Measurements from ENCODE around the gene TAPBPL.
"Not testable (repeated sequence)": the region's sequence is repeated elsewhere in the genome, so short reads cannot be mapped to it uniquely, and the experiment has no call there.

The TAPBPL gene

GRCh38 chr12:6464531-6464930, 12.7 kb downstream of the TAPBPL start:
- H3K36me3 ChIP-seq (ENCODE audit: insufficient read depth, low read length), result peaks cover 11% of the 10 kb centered on the region
- no peak overlapping the region for H3K9ac ChIP-seq (ENCODE audit: low read depth, low read length)
- no peaks in the 10 kb centered on the region for H3K9me3 ChIP-seq (ENCODE audit: control insufficient read depth, insufficient read depth, low read length)
- peaks cover 7% of the 10 kb centered on the region; the same call in 1 of the 2 replicates for H3K4me1 ChIP-seq (ENCODE audit: insufficient read depth, low read length)

- Histone ChIP-seq H3K36me3 (ENCODE audit: insufficient read depth, low read length) (peaks cover 11% of the 10 kb centered on the region), H3K4me1 (ENCODE audit: insufficient read depth, low read length) (peaks cover 10% of the 10 kb centered on the region; the same call in 1 of the 2 replicates), H3K9me3 (ENCODE audit: control insufficient read depth, insufficient read depth, low read length) (no peaks in the 10 kb centered on the region), H3K9ac (ENCODE audit: low read depth, low read length) (no peak overlapping the region)
These were observed 13.8 kb downstream of the TAPBPL start for GRCh38 chr12:6465467-6466183.

GRCh38 chr12:6466184-6466573, 14.3 kb downstream of the TAPBPL start:
- Histone ChIP-seq H3K9ac (ENCODE audit: low read depth, low read length) (no peak overlapping the region), H3K36me3 (ENCODE audit: insufficient read depth, low read length) (peaks cover 8% of the 10 kb centered on the region), H3K4me1 (ENCODE audit: insufficient read depth, low read length) (peaks cover 10% of the 10 kb centered on the region; the same call in 1 of the 2 replicates), H3K9me3 (ENCODE audit: control insufficient read depth, insufficient read depth, low read length) (no peaks in the 10 kb centered on the region)

- not testable (repeated sequence) for H3K4me1 ChIP-seq (ENCODE audit: insufficient read depth, low read length); H3K36me3 ChIP-seq (ENCODE audit: insufficient read depth, low read length); H3K9ac ChIP-seq (ENCODE audit: low read depth, low read length)
These were observed 14.9 kb downstream of the TAPBPL start for GRCh38 chr12:6466751-6467150.

GRCh38 chr12:6467571-6468282, 15.9 kb downstream of the TAPBPL start:
- H3K9ac ChIP-seq (ENCODE audit: low read depth, low read length); H3K9me3 ChIP-seq (ENCODE audit: control insufficient read depth, insufficient read depth, low read length); H3K36me3 ChIP-seq (ENCODE audit: insufficient read depth, low read length); H3K4me1 ChIP-seq (ENCODE audit: insufficient read depth, low read length): not testable (repeated sequence)

More at GRCh38 chr12:6466751-6467150, 14.9 kb downstream of the TAPBPL start:
- not testable (repeated sequence) for H3K9me3 ChIP-seq (ENCODE audit: control insufficient read depth, insufficient read depth, low read length)

GRCh38 chr12:6468283-6468575, 16.4 kb downstream of the TAPBPL start:
- H3K4me1 ChIP-seq (ENCODE audit: insufficient read depth, low read length), result peaks cover 10% of the 10 kb centered on the region; the same call in 1 of the 2 replicates
- no peaks in the 10 kb centered on the region for H3K9me3 ChIP-seq (ENCODE audit: control insufficient read depth, insufficient read depth, low read length)
- no peak overlapping the region for H3K9ac ChIP-seq (ENCODE audit: low read depth, low read length)
- peaks cover 8% of the 10 kb centered on the region for H3K36me3 ChIP-seq (ENCODE audit: insufficient read depth, low read length)

GRCh38 chr12:6469092-6469491, 17.2 kb downstream of the TAPBPL start:
- Histone ChIP-seq H3K4me1 (ENCODE audit: insufficient read depth, low read length) (peaks cover 10% of the 10 kb centered on the region; the same call in 1 of the 2 replicates), H3K9me3 (ENCODE audit: control insufficient read depth, insufficient read depth, low read length) (no peaks in the 10 kb centered on the region), H3K36me3 (ENCODE audit: insufficient read depth, low read length) (peaks cover 8% of the 10 kb centered on the region), H3K9ac (ENCODE audit: low read depth, low read length) (no peak overlapping the region; the same call in 1 of the 2 replicates)

GRCh38 chr12:6469609-6470374, 17.9 kb downstream of the TAPBPL start:
- Histone ChIP-seq H3K4me1 (ENCODE audit: insufficient read depth, low read length) (peaks cover 10% of the 10 kb centered on the region; the same call in 1 of the 2 replicates), H3K36me3 (ENCODE audit: insufficient read depth, low read length) (peaks cover 3% of the 10 kb centered on the region; the same call in 1 of the 2 replicates), H3K9me3 (ENCODE audit: control insufficient read depth, insufficient read depth, low read length) (no peaks in the 10 kb centered on the region), H3K9ac (ENCODE audit: low read depth, low read length) (peak overlapping the region; percentile 64)

GRCh38 chr12:6470375-6471163, 18.7 kb downstream of the TAPBPL start, which contains the start of gene VAMP1:
Gene VAMP1 (minus strand): TSS chr12:6470677. CDS start chr12:6470531, 146 bp downstream.
- Histone ChIP-seq H3K9me3 (ENCODE audit: control insufficient read depth, insufficient read depth, low read length) (no peaks in the 10 kb centered on the region), H3K4me1 (ENCODE audit: insufficient read depth, low read length) (peaks cover 10% of the 10 kb centered on the region; the same call in 1 of the 2 replicates), H3K9ac (ENCODE audit: low read depth, low read length) (peak within 1 kb of the TSS; percentile 64), H3K36me3 (ENCODE audit: insufficient read depth, low read length) (0 out of 2 replicates have a peak, but pooled peaks cover 3% of the 10 kb centered on the region)

GRCh38 chr12:6471989-6472360, 20.1 kb downstream of the TAPBPL start:
- H3K4me1 ChIP-seq (ENCODE audit: insufficient read depth, low read length), result peaks cover 10% of the 10 kb centered on the region; the same call in 1 of the 2 replicates
- no peaks in the 10 kb centered on the region for H3K36me3 ChIP-seq (ENCODE audit: insufficient read depth, low read length)
- no peak overlapping the region for H3K9ac ChIP-seq (ENCODE audit: low read depth, low read length)
- H3K9me3 ChIP-seq (ENCODE audit: control insufficient read depth, insufficient read depth, low read length), result no peaks in the 10 kb centered on the region

GRCh38 chr12:6472491-6472890, 20.6 kb downstream of the TAPBPL start:
- peaks cover 10% of the 10 kb centered on the region; the same call in 1 of the 2 replicates for H3K4me1 ChIP-seq (ENCODE audit: insufficient read depth, low read length)
- no peaks in the 10 kb centered on the region for H3K9me3 ChIP-seq (ENCODE audit: control insufficient read depth, insufficient read depth, low read length)
- no peak overlapping the region for H3K9ac ChIP-seq (ENCODE audit: low read depth, low read length)
- no peaks in the 10 kb centered on the region for H3K36me3 ChIP-seq (ENCODE audit: insufficient read depth, low read length)

GRCh38 chr12:6475233-6475975, 23.6 kb downstream of the TAPBPL start:
- not testable (repeated sequence) for H3K4me1 ChIP-seq (ENCODE audit: insufficient read depth, low read length); H3K9ac ChIP-seq (ENCODE audit: low read depth, low read length); H3K9me3 ChIP-seq (ENCODE audit: control insufficient read depth, insufficient read depth, low read length); H3K36me3 ChIP-seq (ENCODE audit: insufficient read depth, low read length)

GRCh38 chr12:6476489-6476888, 24.6 kb downstream of the TAPBPL start:
- Histone ChIP-seq H3K4me1 (ENCODE audit: insufficient read depth, low read length) (no peaks in the 10 kb centered on the region), H3K9me3 (ENCODE audit: control insufficient read depth, insufficient read depth, low read length) (no peaks in the 10 kb centered on the region), H3K36me3 (ENCODE audit: insufficient read depth, low read length) (no peaks in the 10 kb centered on the region), H3K9ac (ENCODE audit: low read depth, low read length) (no peak overlapping the region)
